SU-DHL-6 (cell line): ENCODE results near the gene SOX6.

Experiments used
- H2AFZ ChIP-seq: fragments of 200-600 bp; sonication (generic); 2 replicates; pipeline ENCODE4 v1.6.1; 2014; ENCODE audit warnings: low read depth, mild to moderate bottlenecking, moderate library complexity, mixed read lengths, antibody characterized with exemption, low read length; ENCODE audit not compliant: severe bottlenecking
- H3F3A ChIP-seq: fragments of 200-600 bp; shearing (Covaris generic); 2 replicates; pipeline ENCODE4 v1.6.0; 2016; ENCODE audit warnings: antibody characterized with exemption, mild to moderate bottlenecking; ENCODE audit not compliant: insufficient read depth
- H3K27ac ChIP-seq: fragments of 200-600 bp; sonication (generic); 2 replicates; pipeline ENCODE4 v1.5.1; 2016; ENCODE audit warnings: low read depth, mild to moderate bottlenecking, low read length, moderate library complexity, mixed read lengths
- H3K27me3 ChIP-seq: fragments of 200-600 bp; sonication (generic), shearing (Covaris generic); 2 replicates; pipeline ENCODE4 v1.6.0; 2014; ENCODE audit warnings: mild to moderate bottlenecking, low read length
- H3K36me3 ChIP-seq: fragments of 200-600 bp; sonication (generic); 2 replicates; pipeline ENCODE4 v1.6.1; 2014; ENCODE audit warnings: mild to moderate bottlenecking, low read length, mixed read lengths
- H3K4me2 ChIP-seq: fragments of 300-600, 200-600 bp; shearing (Covaris generic), sonication (generic); 2 replicates; pipeline ENCODE4 v1.6.0; 2014; ENCODE audit warnings: low read length, low read depth, mild to moderate bottlenecking; ENCODE audit not compliant: poor library complexity, severe bottlenecking
- H3K4me3 ChIP-seq: fragments of 200-600 bp; sonication (generic); 2 replicates; pipeline ENCODE4 v1.5.1; 2014; ENCODE audit warnings: antibody characterized with exemption, low read length, mild to moderate bottlenecking, mixed read lengths; ENCODE audit not compliant: insufficient read depth, poor library complexity, severe bottlenecking
- H3K79me2 ChIP-seq: fragments of 200-600 bp; sonication (generic); 2 replicates; pipeline ENCODE4 v1.6.1; 2014; ENCODE audit warnings: mild to moderate bottlenecking, low read length, moderate library complexity; ENCODE audit not compliant: insufficient read depth
- H3K9ac ChIP-seq: fragments of 200-600 bp; sonication (generic); 2 replicates; pipeline ENCODE4 v1.7.0; 2014; ENCODE audit warnings: mild to moderate bottlenecking, low read length
- H3K9me2 ChIP-seq: fragments of 200-600 bp; sonication (generic); replicated peaks from 2 replicates; pipeline ENCODE4 v1.6.1; 2014; ENCODE audit warnings: low read length; ENCODE audit not compliant: insufficient read depth
- H3K9me3 ChIP-seq: fragments of 200-600 bp; sonication (generic); 2 replicates; pipeline ENCODE4 v1.6.1; 2014; ENCODE audit warnings: low read length, mixed read lengths; ENCODE audit not compliant: insufficient read depth
- H4K20me1 ChIP-seq: fragments of 200-600 bp; sonication (generic); 2 replicates; pipeline ENCODE4 v1.6.1; 2014; ENCODE audit warnings: low read depth, mild to moderate bottlenecking, antibody characterized with exemption, low read length, moderate library complexity, mixed read lengths
- EZH2phosphoT487 ChIP-seq: fragments of 200-600 bp; sonication (generic), shearing (Covaris generic); conservative IDR thresholded peaks from 2 replicates; pipeline ENCODE4 v1.6.1; 2018; ENCODE audit warnings: mild to moderate bottlenecking, antibody characterized with exemption, low read length, moderate library complexity, mixed read lengths
- TF ChIP-seq, protein P1 (sequence below): fragments of 200-600 bp; sonication (generic); IDR thresholded peaks from one replicate; pipeline ENCODE4 v1.5.1; 2017; ENCODE audit warnings: antibody characterized with exemption, mild to moderate bottlenecking, low read length, moderate library complexity; ENCODE audit not compliant: insufficient read depth, poor library complexity, severe bottlenecking

Gene SOX6

DNA sequence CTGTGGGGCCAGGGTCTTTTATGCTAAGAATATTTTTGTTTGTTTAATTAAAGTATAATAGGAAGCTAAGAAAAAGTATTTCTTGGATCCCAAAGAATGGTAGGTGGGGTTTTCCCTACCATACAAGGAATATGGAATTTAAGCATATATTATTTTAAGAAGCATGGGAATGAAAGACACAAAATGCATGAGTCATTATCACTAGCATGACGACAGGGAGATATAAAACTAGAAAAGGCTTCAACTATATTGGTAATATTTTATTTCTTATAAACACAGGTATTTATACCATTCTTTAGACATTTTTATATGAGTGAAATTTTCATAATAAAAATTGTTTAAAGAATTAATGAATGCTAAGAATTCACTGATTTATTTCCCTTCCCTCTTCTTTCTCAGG lies 39.3 kb upstream of the SOX6 start:
- no peaks in the 10 kb centered on the region for H3K79me2 ChIP-seq
- no peak overlapping the region for H3K9ac ChIP-seq
- no peak overlapping the region for H3K27ac ChIP-seq
- H3K4me3 ChIP-seq, result no peak overlapping the region
- no peaks in the 10 kb centered on the region for H3K9me3 ChIP-seq
- TF ChIP-seq, protein P1, sequence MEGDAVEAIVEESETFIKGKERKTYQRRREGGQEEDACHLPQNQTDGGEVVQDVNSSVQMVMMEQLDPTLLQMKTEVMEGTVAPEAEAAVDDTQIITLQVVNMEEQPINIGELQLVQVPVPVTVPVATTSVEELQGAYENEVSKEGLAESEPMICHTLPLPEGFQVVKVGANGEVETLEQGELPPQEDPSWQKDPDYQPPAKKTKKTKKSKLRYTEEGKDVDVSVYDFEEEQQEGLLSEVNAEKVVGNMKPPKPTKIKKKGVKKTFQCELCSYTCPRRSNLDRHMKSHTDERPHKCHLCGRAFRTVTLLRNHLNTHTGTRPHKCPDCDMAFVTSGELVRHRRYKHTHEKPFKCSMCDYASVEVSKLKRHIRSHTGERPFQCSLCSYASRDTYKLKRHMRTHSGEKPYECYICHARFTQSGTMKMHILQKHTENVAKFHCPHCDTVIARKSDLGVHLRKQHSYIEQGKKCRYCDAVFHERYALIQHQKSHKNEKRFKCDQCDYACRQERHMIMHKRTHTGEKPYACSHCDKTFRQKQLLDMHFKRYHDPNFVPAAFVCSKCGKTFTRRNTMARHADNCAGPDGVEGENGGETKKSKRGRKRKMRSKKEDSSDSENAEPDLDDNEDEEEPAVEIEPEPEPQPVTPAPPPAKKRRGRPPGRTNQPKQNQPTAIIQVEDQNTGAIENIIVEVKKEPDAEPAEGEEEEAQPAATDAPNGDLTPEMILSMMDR, result no peak
- no peak for TF ChIP-seq EZH2phosphoT487
- no peak overlapping the region for H3K4me2 ChIP-seq
- no peaks in the 10 kb centered on the region for H3K36me3 ChIP-seq
- no peaks in the 10 kb centered on the region for H4K20me1 ChIP-seq
- no peak overlapping the region for H2AFZ ChIP-seq
- no peaks in the 10 kb centered on the region for H3F3A ChIP-seq
- no peaks in the 10 kb centered on the region for H3K9me2 ChIP-seq
- no peaks in the 10 kb centered on the region for H3K27me3 ChIP-seq

DNA sequence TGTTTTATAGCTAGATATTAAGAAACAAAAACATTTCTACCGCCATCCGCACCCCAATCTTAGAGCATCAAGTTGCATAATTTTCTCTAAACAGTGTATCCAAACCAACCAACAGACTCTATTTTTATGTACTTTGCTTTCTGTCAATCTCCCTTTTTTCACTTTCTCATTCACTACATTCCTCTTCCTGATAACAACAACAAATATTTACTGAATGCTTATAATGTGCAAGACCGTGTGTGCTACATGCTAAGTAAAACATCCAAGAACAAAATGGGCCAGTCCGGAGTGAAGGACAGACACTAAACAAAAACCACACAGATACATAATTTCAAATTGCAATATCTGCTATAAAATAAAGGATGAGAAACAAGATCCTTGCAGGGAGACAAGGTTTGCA lies 38.6 kb upstream of the SOX6 start:
- Histone ChIP-seq H3K27ac (no peak overlapping the region), H3K4me3 (no peak overlapping the region), H3K36me3 (no peaks in the 10 kb centered on the region), H4K20me1 (no peaks in the 10 kb centered on the region), H3K4me2 (no peak overlapping the region), H3K9me2 (no peaks in the 10 kb centered on the region), H3F3A (no peaks in the 10 kb centered on the region), H3K9ac (no peak overlapping the region), H3K27me3 (no peaks in the 10 kb centered on the region), H3K79me2 (no peaks in the 10 kb centered on the region), H3K9me3 (no peaks in the 10 kb centered on the region), H2AFZ (no peak overlapping the region)
- TF ChIP-seq EZH2phosphoT487, result no peak
- TF ChIP-seq, protein P1, result no peak

DNA sequence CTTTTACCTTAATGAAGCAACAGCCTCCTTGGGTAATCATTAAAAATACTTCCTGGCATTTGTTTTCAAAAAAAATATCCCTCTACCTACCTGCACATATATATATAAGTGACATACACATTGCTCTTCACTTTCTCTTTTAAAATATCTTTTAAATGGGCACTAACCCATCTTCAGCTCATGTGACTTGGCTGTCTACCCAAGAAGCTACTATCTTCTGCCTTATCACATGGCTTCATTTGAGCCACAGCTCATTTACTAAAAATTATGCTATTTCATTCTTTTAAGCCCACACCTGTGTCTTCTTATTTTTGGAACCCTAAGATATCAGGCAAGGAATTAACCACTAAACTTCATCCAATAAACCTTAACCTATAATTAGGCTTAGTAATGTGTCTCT lies 37.0 kb upstream of the SOX6 start:
- H3K27me3 ChIP-seq, result no peaks in the 10 kb centered on the region
- no peaks in the 10 kb centered on the region for H3K36me3 ChIP-seq
- H3K9ac ChIP-seq, result no peak overlapping the region
- H3K4me3 ChIP-seq, result no peak overlapping the region
- H2AFZ ChIP-seq, result no peak overlapping the region
- H4K20me1 ChIP-seq, result no peaks in the 10 kb centered on the region
- H3K9me2 ChIP-seq, result no peaks in the 10 kb centered on the region
- no peaks in the 10 kb centered on the region for H3K79me2 ChIP-seq
- no peak for TF ChIP-seq EZH2phosphoT487
- TF ChIP-seq, protein P1, result no peak
- H3K4me2 ChIP-seq, result no peak overlapping the region
- H3K27ac ChIP-seq, result no peak overlapping the region
- no peaks in the 10 kb centered on the region for H3K9me3 ChIP-seq
- no peaks in the 10 kb centered on the region for H3F3A ChIP-seq
